HG03045 (cell line): ENCODE measurements around the gene TMEM30A.

Source experiments
- ATAC-seq: cut with Tn5 transposase; IDR thresholded peaks from one replicate; pipeline ENCODE4 v1.9.1; 2021; ENCODE audit warnings: mild to moderate bottlenecking, moderate library complexity; ENCODE audit not compliant: unreplicated experiment

TMEM30A gene

GRCh38 chr6:75220357-75220756 lies 64.2 kb downstream of the TMEM30A start:
- ATAC-seq: no peak

GRCh38 chr6:75219263-75219662 lies 65.3 kb downstream of the TMEM30A start:
- no peak for ATAC-seq

GRCh38 chr6:75217193-75217592 lies 67.4 kb downstream of the TMEM30A start:
- ATAC-seq: no peak

- no peak for ATAC-seq
These were observed 69.3 kb downstream of the TMEM30A start for GRCh38 chr6:75215291-75215690.

GRCh38 chr6:75213732-75214131 lies 70.9 kb downstream of the TMEM30A start:
- no peak for ATAC-seq

GRCh38 chr6:75213112-75213511 lies 71.5 kb downstream of the TMEM30A start:
- ATAC-seq: no peak

- no peak for ATAC-seq
These were observed 72.5 kb downstream of the TMEM30A start for GRCh38 chr6:75211920-75212590.

- no peak for ATAC-seq
These were observed 73.5 kb downstream of the TMEM30A start for GRCh38 chr6:75210885-75211739.

- ATAC-seq: no peak
These were observed 75.3 kb downstream of the TMEM30A start for GRCh38 chr6:75209184-75209723.

GRCh38 chr6:75208298-75209183 lies 76.1 kb downstream of the TMEM30A start:
- ATAC-seq: peak; percentile 86

GRCh38 chr6:75206576-75207342 lies 77.8 kb downstream of the TMEM30A start:
- ATAC-seq: no peak

- no peak for ATAC-seq
These were observed 78.6 kb downstream of the TMEM30A start, which contains the start of gene COL12A1 for GRCh38 chr6:75205776-75206575. Gene COL12A1, minus strand, starts transcription at chr6:75206053. Its CDS starts 3,261 bp downstream, at chr6:75202792.

- no peak for ATAC-seq
These were observed 79.4 kb downstream of the TMEM30A start for GRCh38 chr6:75204959-75205775.

GRCh38 chr6:75204217-75204958 lies 80.2 kb downstream of the TMEM30A start:
- no peak for ATAC-seq

- no peak for ATAC-seq
These were observed 80.9 kb downstream of the TMEM30A start for GRCh38 chr6:75203721-75204120.
